Panc1 (cell line): ENCODE measurements around the gene WNT3. TPM values are rescaled to one million over a fixed set of nuclear protein-coding genes. Genes with fewer than 3 reads are reported as not detected.

ENCODE experiments used
- ATAC-seq: fragments of 200-7000 bp; cut with Tn5 transposase; 2 replicates; pipeline ENCODE4 v1.9.1; 2020; ENCODE audit warnings: mild to moderate bottlenecking, moderate library complexity
- BruUV-seq: library from RNA; stranded (reverse); fragments of 400-500 nt; replicated peaks from 2 replicates; lab custom pipeline; 2021; lab: Mats Ljungman, UMichigan
- CTCF ChIA-PET: fragments of 300-600 bp; sonication (Branson Sonifier 250); formaldehyde crosslinking; loops from one replicate; lab custom pipeline; 2022; ENCODE audit warnings: antibody characterized with exemption; lab: Charles Lee
- POLR2A ChIA-PET: fragments of 300-600 bp; sonication (Branson Sonifier 250); formaldehyde crosslinking; loops from one replicate; lab custom pipeline; 2022; ENCODE audit warnings: antibody characterized with exemption; lab: Charles Lee
- DNase-seq: peaks from one replicate; pipeline ENCODE4 v3.0.0-alpha.2; 2010; ENCODE audit warnings: low read depth, low spot score
- H3K27ac ChIP-seq: 2 replicates; pipeline ENCODE4 v1.5.1; 2011; ENCODE audit warnings: mild to moderate bottlenecking, low read length, inconsistent platforms
- H3K27me3 ChIP-seq: fragments of 200-500 bp; sonication (Bioruptor generic); 2 replicates; pipeline ENCODE4 v1.6.0; 2014; ENCODE audit warnings: low read length, inconsistent platforms; ENCODE audit not compliant: control insufficient read depth, insufficient read depth
- H3K36me3 ChIP-seq: fragments of 200-500 bp; sonication (Bioruptor generic); 2 replicates; pipeline ENCODE4 v1.5.1; 2014; ENCODE audit warnings: inconsistent platforms, mild to moderate bottlenecking, low read length, moderate library complexity; ENCODE audit not compliant: control insufficient read depth, insufficient read depth
- H3K4me1 ChIP-seq: 2 replicates; pipeline ENCODE4 v1.5.1; 2011; ENCODE audit warnings: inconsistent platforms, mild to moderate bottlenecking, low read length, moderate library complexity; ENCODE audit not compliant: control insufficient read depth, insufficient read depth
- H3K4me3 ChIP-seq, 2 experiments: 2 replicates each; pipeline ENCODE4 v1.5.1; 2011 to 2012; ENCODE audit warnings: low read depth in 2 of 2, low read length in 2 of 2, mild to moderate bottlenecking in 2 of 2, inconsistent platforms in 1 of 2, moderate library complexity in 1 of 2
- H3K9me3 ChIP-seq: fragments of 200-500 bp; sonication (Bioruptor generic); 2 replicates; pipeline ENCODE4 v1.5.1; 2014; ENCODE audit warnings: low read depth, mild to moderate bottlenecking, inconsistent platforms, low read length, moderate library complexity; ENCODE audit not compliant: control insufficient read depth, insufficient read depth
- POLR2AphosphoS5 ChIP-seq: IDR thresholded peaks from 2 replicates; pipeline ENCODE4 v1.6.1; 2012; ENCODE audit warnings: mild to moderate bottlenecking, low read depth, low read length, moderate library complexity
- REST ChIP-seq, 2 experiments: IDR thresholded peaks; 2 replicates each; pipeline ENCODE4 v1.6.1; 2011 to 2012; ENCODE audit warnings: low read depth in 2 of 2, control low read depth in 1 of 2, low read length in 1 of 2, mild to moderate bottlenecking in 1 of 2, moderate library complexity in 1 of 2; ENCODE audit not compliant: insufficient read depth in 1 of 2
- SIN3A ChIP-seq: IDR thresholded peaks from 2 replicates; pipeline ENCODE4 v1.6.1; 2012; ENCODE audit warnings: low read depth, mild to moderate bottlenecking, low read length, moderate library complexity, borderline replicate concordance; ENCODE audit not compliant: insufficient read depth
- TCF7L2 ChIP-seq: IDR thresholded peaks from 2 replicates; pipeline ENCODE4 v1.6.1; 2011; ENCODE audit warnings: mild to moderate bottlenecking, low read depth, low read length, inconsistent platforms
- in situ Hi-C: cut with HindIII; loops from 2 replicates; pipeline ENCODE4 v1.10.0; 2016; ENCODE audit warnings: low sequenced_read_pairs, low pct_unique_long_range_greater_than_20kb
- intact Hi-C: fragments of 100-400 bp; cut with micrococcal nuclease; formaldehyde crosslinking; loops from one replicate; pipeline ENCODE4 v1.10.0; 2022; ENCODE audit not compliant: unreplicated experiment
- total RNA-seq: library from RNA; stranded (reverse); gene quantifications from one replicate; pipeline ENCODE4 v1.2.1, GENCODE V29; 2021; ENCODE audit not compliant: unreplicated experiment
- TF ChIP-seq, protein P1 (sequence below): fragments of 450-650 bp; IDR thresholded peaks from 2 replicates; pipeline ENCODE4 v1.5.1; 2017; ENCODE audit warnings: mild to moderate bottlenecking

Gene WNT3
- total RNA-seq, 1 experiment from 2014 or later, result 3.4 TPM

DNA sequence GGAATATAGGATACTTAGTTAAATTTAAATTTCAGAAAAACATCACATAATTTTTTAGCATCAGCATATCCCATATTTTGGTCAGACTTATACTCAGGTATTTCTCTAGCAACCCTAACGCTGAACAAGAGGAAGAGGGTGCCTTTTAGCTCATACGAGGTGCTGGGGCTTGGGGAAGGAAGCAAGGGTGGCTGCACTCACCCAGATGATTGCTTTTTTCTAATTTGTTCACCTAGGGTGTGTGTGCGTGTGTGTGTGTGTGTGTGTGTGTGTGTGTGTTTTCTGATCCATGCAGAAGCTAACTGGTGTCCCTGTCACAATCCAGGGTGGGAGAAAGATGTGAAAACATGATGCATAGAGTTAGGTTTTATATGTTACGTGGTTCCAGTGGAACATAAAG lies 81.2 kb downstream of the WNT3 start:
- ChIA-PET CTCF (interaction anchor here (0.5 kb wide), 1 partner anchor 75 kb away, joined by 8 read pairs; no protein-coding TSS in a partner anchor), POLR2A (no interaction called here)
- BruUV-seq, result no TSS peak
- DNase-seq (no peak), ATAC-seq (no peak)
- no peak overlapping the region for H3K4me3 ChIP-seq
- TF ChIP-seq POLR2AphosphoS5 (no peak), REST (IDR thresholded peaks at IDR 0.05; ENCODE audit: insufficient read depth in 1 of 2, low read depth in 2 of 2, low read length in 1 of 2) (no peak), TCF7L2 (no peak), SIN3A (no peak)
- TF ChIP-seq, protein P1, sequence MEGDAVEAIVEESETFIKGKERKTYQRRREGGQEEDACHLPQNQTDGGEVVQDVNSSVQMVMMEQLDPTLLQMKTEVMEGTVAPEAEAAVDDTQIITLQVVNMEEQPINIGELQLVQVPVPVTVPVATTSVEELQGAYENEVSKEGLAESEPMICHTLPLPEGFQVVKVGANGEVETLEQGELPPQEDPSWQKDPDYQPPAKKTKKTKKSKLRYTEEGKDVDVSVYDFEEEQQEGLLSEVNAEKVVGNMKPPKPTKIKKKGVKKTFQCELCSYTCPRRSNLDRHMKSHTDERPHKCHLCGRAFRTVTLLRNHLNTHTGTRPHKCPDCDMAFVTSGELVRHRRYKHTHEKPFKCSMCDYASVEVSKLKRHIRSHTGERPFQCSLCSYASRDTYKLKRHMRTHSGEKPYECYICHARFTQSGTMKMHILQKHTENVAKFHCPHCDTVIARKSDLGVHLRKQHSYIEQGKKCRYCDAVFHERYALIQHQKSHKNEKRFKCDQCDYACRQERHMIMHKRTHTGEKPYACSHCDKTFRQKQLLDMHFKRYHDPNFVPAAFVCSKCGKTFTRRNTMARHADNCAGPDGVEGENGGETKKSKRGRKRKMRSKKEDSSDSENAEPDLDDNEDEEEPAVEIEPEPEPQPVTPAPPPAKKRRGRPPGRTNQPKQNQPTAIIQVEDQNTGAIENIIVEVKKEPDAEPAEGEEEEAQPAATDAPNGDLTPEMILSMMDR, result no peak
- in situ Hi-C loops (no loop called here), intact Hi-C loops (no loop called here)
- H3K9me3 ChIP-seq, result no peaks in the 10 kb centered on the region
- H3K27ac ChIP-seq, result no peak overlapping the region
- no peaks in the 10 kb centered on the region for H3K36me3 ChIP-seq
- H3K27me3 ChIP-seq, result no peaks in the 10 kb centered on the region
- no peaks in the 10 kb centered on the region for H3K4me1 ChIP-seq

- Histone ChIP-seq H3K27me3 (no peaks in the 10 kb centered on the region), H3K4me1 (no peaks in the 10 kb centered on the region), H3K36me3 (no peaks in the 10 kb centered on the region; the same call in 1 of the 2 replicates), H3K9me3 (no peaks in the 10 kb centered on the region), H3K27ac (no peak overlapping the region), H3K4me3 (no peak overlapping the region)
- intact Hi-C loops, result no loop called here
- POLR2A ChIA-PET, result no interaction called here
- DNase-seq (no peak), ATAC-seq (no peak)
- in situ Hi-C loops, result no loop called here
- CTCF ChIA-PET, result no interaction called here
- TF ChIP-seq POLR2AphosphoS5 (no peak), REST (IDR thresholded peaks at IDR 0.05; ENCODE audit: insufficient read depth in 1 of 2, low read depth in 2 of 2, low read length in 1 of 2) (no peak), TCF7L2 (no peak)
- TF ChIP-seq, protein P1, result no peak
- no TSS peak for BruUV-seq
These were observed 82.4 kb downstream of the WNT3 start for GRCh38 chr17:46736100-46736499.
